ENCODE measurements around the gene GLE1. TPM values are rescaled to one million over a fixed set of nuclear protein-coding genes. Genes with fewer than 3 reads are reported as not detected.

Gene GLE1
- total and polyA plus RNA-seq, 2 donors (not counting 1 experiment from before 2014, with no cell fraction given) = 14.7 to 23.6 TPM

DNA sequence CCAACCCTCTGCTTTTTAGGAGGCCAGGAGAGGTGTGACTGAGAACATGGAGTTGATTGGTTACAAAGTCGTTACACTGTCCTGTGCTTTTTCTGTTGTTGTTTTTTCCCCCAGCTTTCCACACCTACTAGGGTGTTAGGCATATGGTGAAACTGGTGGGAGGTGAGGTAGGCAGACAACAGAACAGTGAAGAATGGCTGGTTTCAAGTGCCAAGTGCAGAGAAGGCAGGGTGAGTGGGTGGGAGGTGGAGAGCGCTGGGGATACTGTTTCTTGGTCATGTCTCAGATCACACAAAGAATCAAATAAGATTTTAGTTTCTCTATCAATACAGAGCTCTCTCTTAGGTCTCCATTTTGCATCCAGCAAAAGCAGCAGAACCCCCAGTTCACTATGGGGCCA, 45.7 kb downstream of the GLE1 start:
- Histone ChIP-seq H3K4me2 (ENCODE audit: extremely low read depth, insufficient read depth, low read length) (peak overlapping the region; percentile 99), H2AFZ (ENCODE audit: low read length) (peak overlapping the region; percentile 63), H3K27me3 (ENCODE audit: control insufficient read depth, insufficient read depth, low read length) (no peaks in the 10 kb centered on the region), H3K79me2 (ENCODE audit: control insufficient read depth, insufficient read depth, low read length) (peaks cover 27% of the 10 kb centered on the region), H3K4me3 (replicated peaks in 1 of 4; ENCODE audit: control extremely low read depth in 1 of 4, insufficient read depth in 1 of 4, low read depth in 3 of 4, low read length in 4 of 4) (no peak overlapping the region), H3K27ac (ENCODE audit: insufficient read depth, low read length) (peak overlapping the region; percentile 88), H3K4me1 (ENCODE audit: control insufficient read depth, extremely low read depth, insufficient read depth, low read length) (peaks cover 20% of the 10 kb centered on the region), H3K9ac (ENCODE audit: insufficient read depth, low read length) (no peak overlapping the region), H3K36me3 (ENCODE audit: control insufficient read depth, insufficient read depth, low read length) (no peaks in the 10 kb centered on the region), H4K20me1 (ENCODE audit: control insufficient read depth, extremely low read depth, insufficient read depth, low read length) (no peaks in the 10 kb centered on the region), H3K9me3 (ENCODE audit: control insufficient read depth, insufficient read depth, low read depth, low read length) (no peaks in the 10 kb centered on the region)
- TF ChIP-seq EZH2 (IDR thresholded peaks at IDR 0.05; ENCODE audit: low read length, missing control alignments) = no peak
- TF ChIP-seq, protein P1, sequence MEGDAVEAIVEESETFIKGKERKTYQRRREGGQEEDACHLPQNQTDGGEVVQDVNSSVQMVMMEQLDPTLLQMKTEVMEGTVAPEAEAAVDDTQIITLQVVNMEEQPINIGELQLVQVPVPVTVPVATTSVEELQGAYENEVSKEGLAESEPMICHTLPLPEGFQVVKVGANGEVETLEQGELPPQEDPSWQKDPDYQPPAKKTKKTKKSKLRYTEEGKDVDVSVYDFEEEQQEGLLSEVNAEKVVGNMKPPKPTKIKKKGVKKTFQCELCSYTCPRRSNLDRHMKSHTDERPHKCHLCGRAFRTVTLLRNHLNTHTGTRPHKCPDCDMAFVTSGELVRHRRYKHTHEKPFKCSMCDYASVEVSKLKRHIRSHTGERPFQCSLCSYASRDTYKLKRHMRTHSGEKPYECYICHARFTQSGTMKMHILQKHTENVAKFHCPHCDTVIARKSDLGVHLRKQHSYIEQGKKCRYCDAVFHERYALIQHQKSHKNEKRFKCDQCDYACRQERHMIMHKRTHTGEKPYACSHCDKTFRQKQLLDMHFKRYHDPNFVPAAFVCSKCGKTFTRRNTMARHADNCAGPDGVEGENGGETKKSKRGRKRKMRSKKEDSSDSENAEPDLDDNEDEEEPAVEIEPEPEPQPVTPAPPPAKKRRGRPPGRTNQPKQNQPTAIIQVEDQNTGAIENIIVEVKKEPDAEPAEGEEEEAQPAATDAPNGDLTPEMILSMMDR (conservative IDR thresholded peaks at IDR 0.05 in 1 of 2, IDR thresholded peaks at IDR 0.05 in 1 of 2; ENCODE audit: low read depth in 1 of 2, low read length in 2 of 2) = no peak
- peak in 1 of 2 donors; percentile 24 for DNase-seq (ENCODE audit: low read depth in 2 of 2)

DNA sequence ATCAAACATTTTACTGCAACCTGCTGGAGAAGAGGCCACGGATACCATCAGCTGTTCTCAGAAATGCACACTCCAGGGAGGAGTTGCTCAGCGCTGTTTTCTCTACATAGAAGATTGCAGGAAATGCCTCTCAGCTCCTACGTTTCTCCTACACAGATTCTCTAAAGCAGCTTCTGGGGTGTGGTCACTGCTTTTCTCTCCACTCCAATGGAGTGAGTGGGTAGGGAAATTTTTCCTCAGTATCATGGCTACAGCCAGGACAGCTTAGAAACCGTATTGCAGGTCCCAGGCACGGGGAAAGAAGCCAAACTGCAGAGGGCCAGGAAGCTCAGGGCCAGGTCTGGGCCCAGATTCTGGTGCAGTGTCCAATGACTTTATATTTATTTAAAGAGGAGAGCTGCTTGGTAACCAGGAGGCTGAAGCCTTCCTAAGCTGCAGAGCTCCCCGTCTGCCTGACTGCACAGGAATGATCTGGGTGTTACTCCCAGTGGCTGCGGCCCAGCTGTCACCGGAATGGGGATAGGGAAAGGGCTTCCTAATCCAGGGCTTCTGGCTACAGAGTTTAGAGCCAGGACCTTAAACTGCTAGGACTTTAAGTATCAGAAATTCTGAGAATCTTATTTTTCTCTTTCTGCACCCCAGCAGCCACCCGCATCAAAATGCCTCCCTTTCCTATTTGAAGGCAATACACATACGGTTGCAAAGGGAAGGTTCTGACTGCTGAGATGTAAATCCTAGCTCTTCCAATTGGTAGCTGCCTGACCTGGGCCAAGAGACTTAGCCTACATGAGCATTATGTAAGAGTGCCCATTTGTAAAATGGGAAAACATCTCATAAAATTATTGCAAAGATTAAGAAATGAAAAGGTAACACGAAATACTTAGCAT, 46.5 kb downstream of the GLE1 start:
- no peaks in the 10 kb centered on the region for H3K9me3 ChIP-seq (ENCODE audit: control insufficient read depth, insufficient read depth, low read depth, low read length)
- H3K27ac ChIP-seq (ENCODE audit: insufficient read depth, low read length) = peak overlapping the region; percentile 88
- H3K4me1 ChIP-seq (ENCODE audit: control insufficient read depth, extremely low read depth, insufficient read depth, low read length) = peaks cover 21% of the 10 kb centered on the region
- H4K20me1 ChIP-seq (ENCODE audit: control insufficient read depth, extremely low read depth, insufficient read depth, low read length) = no peaks in the 10 kb centered on the region
- peak overlapping the region; percentile 51 to 86 (median 54) for H3K4me3 ChIP-seq (replicated peaks in 1 of 4; ENCODE audit: control extremely low read depth in 1 of 4, insufficient read depth in 1 of 4, low read depth in 3 of 4, low read length in 4 of 4)
- H3K79me2 ChIP-seq (ENCODE audit: control insufficient read depth, insufficient read depth, low read length) = peaks cover 34% of the 10 kb centered on the region
- no peaks in the 10 kb centered on the region for H3K27me3 ChIP-seq (ENCODE audit: control insufficient read depth, insufficient read depth, low read length)
- H2AFZ ChIP-seq (ENCODE audit: low read length) = peak overlapping the region; percentile 72
- peak overlapping the region; percentile 99 for H3K4me2 ChIP-seq (ENCODE audit: extremely low read depth, insufficient read depth, low read length)
- no peaks in the 10 kb centered on the region for H3K36me3 ChIP-seq (ENCODE audit: control insufficient read depth, insufficient read depth, low read length)
- TF ChIP-seq EZH2 (IDR thresholded peaks at IDR 0.05; ENCODE audit: low read length, missing control alignments) = no peak
- TF ChIP-seq, protein P1 (conservative IDR thresholded peaks at IDR 0.05 in 1 of 2, IDR thresholded peaks at IDR 0.05 in 1 of 2; ENCODE audit: low read depth in 1 of 2, low read length in 2 of 2) = no peak
- H3K9ac ChIP-seq (ENCODE audit: insufficient read depth, low read length) = peak overlapping the region; percentile 70
- DNase-seq (ENCODE audit: low read depth in 2 of 2) = peak in 1 of 2 donors; percentile 68

DNA sequence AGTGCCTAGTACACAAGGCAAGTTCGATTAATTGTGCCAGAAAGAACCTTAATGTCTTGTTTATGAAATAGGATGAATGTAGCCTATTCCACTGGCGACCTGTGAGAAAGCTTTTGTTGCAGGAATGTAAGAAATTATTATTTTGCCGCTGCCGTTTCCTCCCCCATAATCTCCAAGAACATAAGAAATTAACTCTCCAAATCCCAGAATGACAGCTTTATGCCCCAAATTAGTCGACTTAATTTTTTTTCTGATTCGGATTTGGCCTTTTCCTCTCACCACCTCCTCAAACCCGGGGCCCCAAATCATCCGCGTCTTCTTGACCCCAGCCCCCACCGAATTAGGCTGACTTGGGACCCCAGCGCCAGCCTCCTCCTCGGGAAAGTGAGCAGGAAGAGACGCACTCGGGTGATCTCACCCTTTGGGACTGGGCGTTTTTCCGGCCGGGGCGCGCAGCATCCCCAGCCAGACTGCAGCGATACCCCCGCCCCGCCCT, 47.2 kb downstream of the GLE1 start:
- Histone ChIP-seq H4K20me1 (ENCODE audit: control insufficient read depth, extremely low read depth, insufficient read depth, low read length) (no peaks in the 10 kb centered on the region), H3K9me3 (ENCODE audit: control insufficient read depth, insufficient read depth, low read depth, low read length) (no peaks in the 10 kb centered on the region), H2AFZ (ENCODE audit: low read length) (no peak overlapping the region), H3K4me3 (replicated peaks in 1 of 4; ENCODE audit: control extremely low read depth in 1 of 4, insufficient read depth in 1 of 4, low read depth in 3 of 4, low read length in 4 of 4) (peak overlapping the region; percentile 51 to 86 (median 54)), H3K4me2 (ENCODE audit: extremely low read depth, insufficient read depth, low read length) (peak overlapping the region; percentile 99), H3K4me1 (ENCODE audit: control insufficient read depth, extremely low read depth, insufficient read depth, low read length) (peaks cover 21% of the 10 kb centered on the region), H3K9ac (ENCODE audit: insufficient read depth, low read length) (peak overlapping the region; percentile 70), H3K27ac (ENCODE audit: insufficient read depth, low read length) (peak overlapping the region; percentile 88), H3K79me2 (ENCODE audit: control insufficient read depth, insufficient read depth, low read length) (peaks cover 41% of the 10 kb centered on the region), H3K36me3 (ENCODE audit: control insufficient read depth, insufficient read depth, low read length) (no peaks in the 10 kb centered on the region), H3K27me3 (ENCODE audit: control insufficient read depth, insufficient read depth, low read length) (no peaks in the 10 kb centered on the region)
- no peak for TF ChIP-seq EZH2 (IDR thresholded peaks at IDR 0.05; ENCODE audit: low read length, missing control alignments)
- TF ChIP-seq, protein P1 (conservative IDR thresholded peaks at IDR 0.05 in 1 of 2, IDR thresholded peaks at IDR 0.05 in 1 of 2; ENCODE audit: low read depth in 1 of 2, low read length in 2 of 2) = no peak
- DNase-seq (ENCODE audit: low read depth in 2 of 2) = peak in 1 of 2 donors; percentile 8
